ENCODE data around the gene TOMM5.

The TOMM5 gene

GRCh38 chr9:37563806-37564513 lies 28.4 kb downstream of the TOMM5 start:
- H3K27me3 ChIP-seq (ENCODE audit: low read length): no peaks in the 10 kb centered on the region
- peaks cover 12% of the 10 kb centered on the region; the same call in 1 of the 2 replicates for H3K9me3 ChIP-seq (ENCODE audit: insufficient read depth, low read length)
- peaks cover 9% of the 10 kb centered on the region for H3K36me3 ChIP-seq (ENCODE audit: low read length)
- H3K4me2 ChIP-seq (ENCODE audit: low read depth, low read length, poor library complexity, severe bottlenecking): no peak overlapping the region
- H3K9me2 ChIP-seq (replicated peaks; ENCODE audit: insufficient read depth, low read length): no peaks in the 10 kb centered on the region
- TF ChIP-seq CTCF (IDR thresholded peaks at IDR 0.05; ENCODE audit: insufficient read depth, low read length, poor library complexity, severe bottlenecking) (no peak), EZH2phosphoT487 (conservative IDR thresholded peaks at IDR 0.05; ENCODE audit: low read length) (no peak)
- H3K9ac ChIP-seq (ENCODE audit: low read length): no peak overlapping the region
- H3K4me3 ChIP-seq (ENCODE audit: insufficient read depth, low read length, poor library complexity, severe bottlenecking): no peak overlapping the region
- no peaks in the 10 kb centered on the region for H4K20me1 ChIP-seq (ENCODE audit: low read depth, low read length)
- H3K27ac ChIP-seq (ENCODE audit: low read depth, low read length): no peak overlapping the region
- H2AFZ ChIP-seq (ENCODE audit: low read depth, low read length, severe bottlenecking): no peak overlapping the region
- no peaks in the 10 kb centered on the region for H3K79me2 ChIP-seq (ENCODE audit: insufficient read depth, low read length)
- H3F3A ChIP-seq (ENCODE audit: insufficient read depth): peaks cover 6% of the 10 kb centered on the region; the same call in 1 of the 2 replicates

- no peak overlapping the region for H3K4me2 ChIP-seq (ENCODE audit: low read depth, low read length, poor library complexity, severe bottlenecking)
- H4K20me1 ChIP-seq (ENCODE audit: low read depth, low read length): no peaks in the 10 kb centered on the region
- H3K36me3 ChIP-seq (ENCODE audit: low read length): peaks cover 9% of the 10 kb centered on the region
- no peak for TF ChIP-seq CTCF (IDR thresholded peaks at IDR 0.05; ENCODE audit: insufficient read depth, low read length, poor library complexity, severe bottlenecking)
- no peak for TF ChIP-seq EZH2phosphoT487 (conservative IDR thresholded peaks at IDR 0.05; ENCODE audit: low read length)
- no peaks in the 10 kb centered on the region for H3K9me2 ChIP-seq (replicated peaks; ENCODE audit: insufficient read depth, low read length)
- no peak overlapping the region for H2AFZ ChIP-seq (ENCODE audit: low read depth, low read length, severe bottlenecking)
- H3K9me3 ChIP-seq (ENCODE audit: insufficient read depth, low read length): peaks cover 12% of the 10 kb centered on the region; the same call in 1 of the 2 replicates
- H3K4me3 ChIP-seq (ENCODE audit: insufficient read depth, low read length, poor library complexity, severe bottlenecking): no peak overlapping the region
- no peak overlapping the region for H3K9ac ChIP-seq (ENCODE audit: low read length)
- H3K27me3 ChIP-seq (ENCODE audit: low read length): no peaks in the 10 kb centered on the region
- peaks cover 6% of the 10 kb centered on the region; the same call in 1 of the 2 replicates for H3F3A ChIP-seq (ENCODE audit: insufficient read depth)
- no peaks in the 10 kb centered on the region for H3K79me2 ChIP-seq (ENCODE audit: insufficient read depth, low read length)
- no peak overlapping the region for H3K27ac ChIP-seq (ENCODE audit: low read depth, low read length)
Observed at GRCh38 chr9:37562826-37563225, 29.6 kb downstream of the TOMM5 start.

GRCh38 chr9:37561682-37562081 lies 30.7 kb downstream of the TOMM5 start:
- Histone ChIP-seq H3K9me3 (ENCODE audit: insufficient read depth, low read length) (peaks cover 12% of the 10 kb centered on the region; the same call in 1 of the 2 replicates), H2AFZ (ENCODE audit: low read depth, low read length, severe bottlenecking) (no peak overlapping the region), H3K9ac (ENCODE audit: low read length) (no peak overlapping the region), H4K20me1 (ENCODE audit: low read depth, low read length) (no peaks in the 10 kb centered on the region), H3K4me2 (ENCODE audit: low read depth, low read length, poor library complexity, severe bottlenecking) (no peak overlapping the region), H3K36me3 (ENCODE audit: low read length) (peaks cover 9% of the 10 kb centered on the region), H3K9me2 (replicated peaks; ENCODE audit: insufficient read depth, low read length) (no peaks in the 10 kb centered on the region), H3K79me2 (ENCODE audit: insufficient read depth, low read length) (no peaks in the 10 kb centered on the region), H3K27me3 (ENCODE audit: low read length) (no peaks in the 10 kb centered on the region), H3K4me3 (ENCODE audit: insufficient read depth, low read length, poor library complexity, severe bottlenecking) (no peak overlapping the region), H3F3A (ENCODE audit: insufficient read depth) (peaks cover 5% of the 10 kb centered on the region; the same call in 1 of the 2 replicates), H3K27ac (ENCODE audit: low read depth, low read length) (no peak overlapping the region)
- TF ChIP-seq EZH2phosphoT487 (conservative IDR thresholded peaks at IDR 0.05; ENCODE audit: low read length): no peak
- no peak for TF ChIP-seq CTCF (IDR thresholded peaks at IDR 0.05; ENCODE audit: insufficient read depth, low read length, poor library complexity, severe bottlenecking)
